ENCODE data around the gene CCNF.
A peak's percentile ranks its signal among the peaks of the same experiment; 100 is the strongest.
"Not testable (repeated sequence)": the region's sequence is repeated elsewhere in the genome, so short reads cannot be mapped to it uniquely, and the experiment has no call there.

CCNF gene

GRCh38 chr16:2428051-2428783 lies 1.0 kb upstream of the CCNF start:
- DNase-seq: peak; percentile 62

GRCh38 chr16:2428784-2429033 lies 538 bp upstream of the CCNF start:
- DNase-seq: no peak

GRCh38 chr16:2429771-2430663 lies 770 bp downstream of the CCNF start:
- DNase-seq: peak; percentile 72

- DNase-seq: no peak
Observed at GRCh38 chr16:2432286-2432685, 3.0 kb downstream of the CCNF start.

GRCh38 chr16:2432801-2433505 lies 3.7 kb downstream of the CCNF start:
- no peak for DNase-seq

GRCh38 chr16:2435236-2435635 lies 6.0 kb downstream of the CCNF start:
- DNase-seq: not testable (repeated sequence)

GRCh38 chr16:2436110-2436509 lies 6.9 kb downstream of the CCNF start:
- DNase-seq: no peak

- no peak for DNase-seq
Observed at GRCh38 chr16:2437032-2437790, 8.0 kb downstream of the CCNF start.

- no peak for DNase-seq
Observed at GRCh38 chr16:2438121-2438520, 8.9 kb downstream of the CCNF start.

GRCh38 chr16:2439598-2439997 lies 10.4 kb downstream of the CCNF start:
- DNase-seq: no peak

GRCh38 chr16:2441143-2441804 lies 12.0 kb downstream of the CCNF start:
- not testable (repeated sequence) for DNase-seq

- DNase-seq: no peak
Observed at GRCh38 chr16:2443555-2443954, 14.3 kb downstream of the CCNF start.

- no peak for DNase-seq
Observed at GRCh38 chr16:2447920-2448583, 18.8 kb downstream of the CCNF start.

GRCh38 chr16:2449118-2449517 lies 19.9 kb downstream of the CCNF start:
- DNase-seq: no peak

GRCh38 chr16:2450535-2450934 lies 21.3 kb downstream of the CCNF start:
- no peak for DNase-seq

GRCh38 chr16:2450975-2451381 lies 21.7 kb downstream of the CCNF start:
- DNase-seq: no peak

GRCh38 chr16:2451851-2452320 lies 22.6 kb downstream of the CCNF start:
- DNase-seq: no peak

- no peak for DNase-seq
Observed at GRCh38 chr16:2452650-2453049, 23.4 kb downstream of the CCNF start.

- DNase-seq: no peak
Observed at GRCh38 chr16:2455081-2455845, 26.0 kb downstream of the CCNF start.

- DNase-seq: no peak
Observed at GRCh38 chr16:2456551-2457153, 27.4 kb downstream of the CCNF start.

GRCh38 chr16:2457267-2457666 lies 28.0 kb downstream of the CCNF start:
- no peak for DNase-seq
